ENCODE results near the gene RPP30.

RPP30 gene

DNA sequence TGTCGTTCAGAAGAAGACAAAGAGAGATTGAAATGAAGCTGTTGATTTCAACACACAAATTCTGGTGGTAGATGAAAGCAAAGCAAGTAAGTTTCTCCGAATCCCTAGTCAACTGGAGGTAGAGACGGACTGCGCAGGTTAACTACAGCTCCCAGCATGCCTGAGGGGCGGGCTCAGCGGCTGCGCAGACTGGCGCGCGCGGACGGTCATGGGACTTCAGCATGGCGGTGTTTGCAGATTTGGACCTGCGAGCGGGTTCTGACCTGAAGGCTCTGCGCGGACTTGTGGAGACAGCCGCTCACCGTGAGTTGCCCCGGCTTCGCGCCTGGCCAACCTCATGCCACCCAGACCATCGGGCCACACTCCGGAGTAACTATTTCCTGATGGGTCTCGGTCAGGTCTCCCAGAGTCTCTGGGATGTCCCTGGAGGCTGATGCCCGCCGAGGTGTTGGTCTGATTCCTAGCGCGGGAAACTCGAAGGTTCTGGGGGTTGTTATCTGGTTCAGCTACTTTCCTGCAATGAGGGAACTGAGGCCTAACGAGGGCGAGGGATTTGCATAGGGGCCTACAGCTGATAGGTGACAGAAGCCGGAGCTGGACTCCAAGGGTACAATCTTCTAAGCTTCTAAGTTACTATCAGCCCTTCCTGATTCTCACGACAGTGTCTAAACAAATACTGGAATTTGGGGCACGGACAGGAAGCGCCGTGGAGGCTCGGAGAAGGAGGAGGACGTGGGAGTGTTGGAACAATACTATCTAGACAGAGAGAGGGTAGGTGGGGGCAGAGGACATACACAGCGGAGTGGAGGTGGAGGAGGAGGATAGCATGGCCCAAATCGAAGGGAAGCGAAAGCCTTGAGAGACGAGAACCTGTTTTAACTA, at the start of gene RPP30:
TSS of gene RPP30 (plus strand) at position 209 of the 882 bp plus-strand sequence. CDS start at position 222, 13 bp downstream.
- peak; percentile 91 for DNase-seq

DNA sequence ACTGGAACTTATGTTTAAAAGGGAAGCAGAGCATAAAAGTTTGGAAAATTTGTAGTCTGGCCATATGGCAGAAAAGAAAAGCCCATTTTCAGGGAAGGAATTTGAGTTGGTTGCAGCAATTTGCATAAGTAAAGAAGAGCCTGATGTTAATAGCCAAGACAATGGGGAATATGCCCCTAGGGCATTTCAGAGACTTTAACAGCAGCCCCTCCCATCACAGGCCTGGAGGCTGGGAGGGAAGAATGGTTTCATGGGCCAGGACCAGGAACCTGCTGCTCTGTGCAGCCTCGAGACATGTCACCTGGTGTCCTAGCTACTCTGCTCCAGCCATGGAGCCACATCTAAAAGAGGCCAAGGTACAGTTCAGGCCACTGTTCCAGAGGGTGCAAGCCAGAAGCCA, 49.3 kb upstream of the RPP30 start:
- no peak for DNase-seq

DNA sequence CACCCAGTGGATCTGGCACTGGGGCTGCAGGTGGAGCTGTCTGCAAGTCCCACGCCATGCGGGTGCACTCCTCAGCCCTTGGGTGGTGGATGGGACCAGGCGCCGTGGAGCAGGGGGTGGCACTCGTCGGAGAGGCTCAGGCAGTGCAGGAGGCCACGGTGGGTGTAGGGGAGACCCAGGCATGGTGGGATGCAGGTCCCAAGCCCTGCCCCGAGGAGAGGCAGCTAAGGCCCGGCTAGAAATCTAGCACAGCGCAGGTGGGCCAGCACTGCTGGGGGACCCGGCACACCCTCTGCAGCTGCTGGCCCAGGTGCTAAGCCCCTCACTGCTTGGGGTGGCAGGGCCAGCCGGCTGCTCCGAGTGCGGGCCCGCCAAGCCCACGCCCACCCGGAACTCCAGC, 39.7 kb upstream of the RPP30 start:
- DNase-seq, result no peak

DNA sequence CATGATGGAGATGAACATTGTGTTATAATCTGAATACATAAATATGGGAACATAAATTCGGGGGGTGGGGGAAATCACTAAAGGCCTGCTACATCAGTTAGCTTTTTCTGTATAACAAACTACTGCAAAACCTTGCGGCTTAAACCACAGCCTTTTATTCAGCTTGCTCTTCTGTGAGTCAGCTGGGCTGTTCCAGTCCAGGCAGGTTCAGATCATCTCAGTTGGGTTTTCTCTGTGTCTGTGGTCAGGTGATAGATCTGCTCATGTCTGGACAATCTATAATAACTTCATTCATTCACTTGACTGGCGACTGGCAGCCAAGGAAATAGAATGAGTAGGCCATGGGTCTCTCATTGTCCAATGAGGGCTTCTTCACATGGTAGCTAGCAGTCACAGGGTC, 37.4 kb upstream of the RPP30 start:
- no peak for DNase-seq

DNA sequence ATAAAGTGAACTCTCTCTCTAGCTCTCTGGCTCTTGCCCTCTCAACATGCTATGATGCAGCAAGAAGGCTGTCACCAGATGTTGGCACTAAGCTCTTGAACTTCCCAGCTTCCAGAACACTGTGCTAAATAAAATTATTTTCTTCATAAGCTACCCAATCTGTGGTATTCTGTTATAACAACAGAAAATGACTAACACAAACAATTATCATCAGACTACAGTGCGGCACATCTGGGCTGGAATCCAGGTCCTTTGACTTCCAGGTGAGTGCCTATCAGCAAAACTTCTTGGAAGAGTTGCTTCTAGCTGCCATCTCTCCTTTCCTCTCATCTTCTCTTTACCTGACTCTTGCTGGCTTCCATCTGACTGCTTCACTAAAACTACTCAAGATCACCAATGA, 34.3 kb upstream of the RPP30 start:
- no peak for DNase-seq

DNA sequence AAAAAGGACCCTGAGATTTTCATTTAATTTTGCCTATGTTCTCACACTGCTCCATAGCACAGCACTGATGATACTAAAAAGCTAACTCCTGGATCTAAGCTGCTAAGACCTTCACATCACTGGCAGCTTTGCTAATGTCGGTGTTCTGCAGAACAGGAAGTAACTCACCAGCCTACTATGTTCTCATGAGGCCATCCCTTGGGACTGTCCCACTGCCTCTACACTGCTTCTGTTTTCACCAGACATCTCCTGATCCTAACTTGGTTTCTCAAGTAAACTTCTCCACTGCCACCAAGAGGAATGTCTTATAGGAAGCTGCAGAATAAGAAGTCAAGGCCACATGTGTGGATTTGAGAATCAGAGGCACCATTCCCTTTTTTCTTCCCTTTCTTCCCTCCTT, 29.0 kb upstream of the RPP30 start:
- no peak for DNase-seq

DNA sequence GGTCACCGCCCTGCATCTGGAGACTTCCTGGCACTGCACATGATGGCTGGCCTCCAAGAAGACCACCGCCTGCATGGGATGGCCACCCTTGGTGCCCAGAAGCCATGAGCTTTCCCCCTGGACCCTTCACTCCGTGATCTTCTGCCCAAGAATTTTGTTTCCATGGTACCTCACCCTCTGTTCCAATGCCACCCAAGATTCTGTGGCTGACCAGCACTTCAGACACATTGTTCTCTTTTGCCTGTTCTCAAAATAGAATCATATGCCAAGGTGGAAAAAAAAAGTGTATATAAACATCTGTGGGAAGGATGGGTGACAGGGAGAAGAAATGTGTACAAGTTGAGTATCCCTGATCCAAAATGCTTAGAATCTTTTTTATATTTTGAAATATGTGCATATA, 26.0 kb upstream of the RPP30 start:
- DNase-seq, result no peak

DNA sequence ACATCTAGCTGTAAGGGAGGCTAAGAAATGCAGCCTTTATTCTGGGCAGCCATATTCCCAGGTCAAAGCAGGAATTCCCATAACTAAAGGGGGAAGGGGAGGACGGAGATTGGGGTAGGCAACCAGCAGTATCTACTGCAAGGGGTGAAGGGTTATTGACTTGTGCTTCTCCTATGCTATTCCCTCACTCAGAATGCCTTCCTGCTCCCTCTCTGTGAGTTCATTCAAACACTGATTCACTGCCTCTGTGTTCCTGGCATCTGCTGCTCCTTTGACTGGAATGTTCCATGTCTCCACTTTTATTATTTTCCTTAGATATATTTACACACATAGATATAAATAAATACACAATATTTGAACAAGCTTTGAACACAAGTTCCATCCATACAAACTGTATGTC, 25.0 kb upstream of the RPP30 start:
- DNase-seq, result no peak

DNA sequence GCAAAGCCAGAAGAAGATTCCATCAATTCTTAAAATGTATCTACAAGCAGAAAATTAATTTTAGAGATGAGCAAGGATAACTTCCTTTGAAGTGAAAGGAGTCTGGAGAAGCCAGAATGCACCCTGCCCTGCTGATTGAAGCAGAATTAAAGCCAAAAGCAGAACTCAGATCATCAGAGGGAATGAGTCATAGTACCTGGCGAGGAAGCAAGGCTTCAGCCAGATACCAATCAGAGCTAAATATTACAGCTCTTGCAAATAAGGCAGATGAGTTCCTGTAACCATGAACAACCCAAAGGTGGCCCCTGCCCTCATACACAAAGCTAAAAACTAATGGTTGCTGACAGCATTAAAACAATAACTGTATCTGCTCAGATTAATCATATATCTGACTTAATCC, 24.3 kb upstream of the RPP30 start:
- no peak for DNase-seq

DNA sequence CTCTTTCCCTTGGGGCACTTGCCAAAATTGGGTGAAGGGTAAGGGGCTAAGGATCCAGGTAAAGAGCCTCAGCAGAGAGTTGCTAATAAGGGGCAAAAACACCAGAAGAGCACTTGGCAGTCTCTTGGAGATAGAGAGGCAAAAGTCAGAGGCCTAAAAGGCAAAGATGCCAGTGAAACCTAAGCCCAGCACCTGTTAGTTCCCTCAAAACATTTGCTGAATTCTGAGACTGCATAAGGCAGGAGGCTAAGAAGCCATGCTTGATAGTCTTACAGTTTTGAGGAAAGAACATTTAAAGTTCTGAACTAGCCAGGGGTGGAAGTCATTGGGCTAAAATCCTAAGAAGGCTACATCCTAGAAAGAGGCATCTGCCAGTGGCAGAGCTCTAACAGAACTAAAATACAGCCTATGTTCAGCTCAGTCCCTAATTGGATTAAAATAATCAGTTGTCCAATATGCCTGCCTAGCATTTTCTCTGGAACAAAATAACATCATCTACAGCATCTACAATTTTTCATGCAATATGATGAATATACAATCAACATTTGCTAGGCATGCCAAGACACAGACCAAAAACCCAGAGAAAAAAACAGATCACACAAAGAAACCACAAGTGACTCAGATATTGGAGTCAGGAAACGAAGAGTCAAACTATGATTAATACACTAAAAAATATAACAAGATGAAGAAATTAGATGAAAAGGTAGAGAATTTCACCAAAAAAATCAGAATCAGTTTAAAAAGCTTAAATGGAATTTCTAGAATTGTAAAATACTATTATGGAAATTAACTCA, 21.6 kb upstream of the RPP30 start:
- DNase-seq, result no peak

DNA sequence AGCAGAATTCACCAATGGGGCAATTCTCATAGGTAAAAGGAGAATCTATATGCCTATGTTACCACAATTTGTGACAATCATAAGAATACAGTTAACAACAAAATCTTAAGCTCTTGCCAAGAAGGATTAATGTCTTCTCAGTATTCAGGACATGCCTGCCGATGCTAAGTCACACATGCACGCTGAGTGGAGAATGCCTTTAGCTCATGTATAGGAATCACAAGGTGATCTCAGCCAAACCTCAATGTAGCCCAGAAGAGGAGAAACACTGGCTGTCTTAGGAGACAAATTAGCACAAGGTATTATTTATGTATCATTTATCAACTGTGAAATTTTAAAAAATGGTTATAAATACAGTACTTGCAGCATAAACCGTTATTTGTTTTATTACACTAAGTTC, 16.6 kb upstream of the RPP30 start:
- DNase-seq, result no peak

DNA sequence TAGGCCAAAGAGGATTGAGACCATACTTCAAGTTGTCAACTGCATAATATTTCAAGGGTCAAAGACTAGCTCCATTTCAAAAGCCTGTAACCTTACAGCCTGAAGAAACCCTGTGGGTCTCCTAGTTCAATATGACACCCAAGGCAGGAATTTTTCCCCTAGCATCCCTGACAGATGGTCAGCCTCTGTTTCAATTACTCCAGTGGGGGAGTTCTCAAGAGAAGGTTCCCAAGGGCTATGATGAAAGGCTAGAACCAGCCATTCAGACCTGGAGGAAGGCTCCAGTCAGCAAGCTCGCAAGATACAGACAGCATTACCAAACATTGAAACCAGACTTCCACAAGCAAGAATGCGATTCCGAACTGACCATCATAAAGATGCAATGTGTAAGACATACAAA, 15.5 kb upstream of the RPP30 start:
- DNase-seq, result no peak

DNA sequence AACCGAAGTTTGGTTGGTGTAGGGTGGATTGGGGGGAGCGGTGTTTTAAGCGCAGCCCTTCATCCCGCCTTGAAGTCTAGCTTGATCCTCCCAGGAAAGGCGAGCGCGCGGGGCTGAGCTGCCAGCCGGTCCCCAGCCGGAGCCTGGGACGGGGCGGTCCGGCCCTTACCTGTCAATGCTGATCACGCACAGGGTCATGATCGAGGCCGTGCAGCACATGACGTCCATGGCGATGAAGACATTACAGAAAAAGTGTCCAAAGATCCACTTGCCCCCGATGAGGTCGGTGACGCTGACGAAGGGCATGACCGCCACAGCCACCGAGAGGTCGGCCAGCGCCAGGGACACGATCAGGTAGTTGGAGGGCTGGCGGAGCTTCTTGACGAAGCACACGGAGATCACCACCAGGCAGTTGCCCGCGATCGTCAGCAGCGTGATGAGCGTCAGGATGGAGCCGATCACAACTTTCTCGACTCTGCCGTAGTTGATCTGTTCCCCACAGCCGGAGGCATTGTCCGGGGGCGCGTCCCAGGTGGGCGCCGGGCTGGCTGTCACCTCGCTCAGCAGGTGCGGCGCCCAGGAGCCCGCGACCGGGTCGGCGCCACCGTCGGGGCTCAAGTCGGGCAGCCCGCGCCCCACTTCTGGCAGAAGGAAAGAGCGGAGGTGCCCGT, 14.7 kb upstream of the RPP30 start:
- DNase-seq, result no peak

DNA sequence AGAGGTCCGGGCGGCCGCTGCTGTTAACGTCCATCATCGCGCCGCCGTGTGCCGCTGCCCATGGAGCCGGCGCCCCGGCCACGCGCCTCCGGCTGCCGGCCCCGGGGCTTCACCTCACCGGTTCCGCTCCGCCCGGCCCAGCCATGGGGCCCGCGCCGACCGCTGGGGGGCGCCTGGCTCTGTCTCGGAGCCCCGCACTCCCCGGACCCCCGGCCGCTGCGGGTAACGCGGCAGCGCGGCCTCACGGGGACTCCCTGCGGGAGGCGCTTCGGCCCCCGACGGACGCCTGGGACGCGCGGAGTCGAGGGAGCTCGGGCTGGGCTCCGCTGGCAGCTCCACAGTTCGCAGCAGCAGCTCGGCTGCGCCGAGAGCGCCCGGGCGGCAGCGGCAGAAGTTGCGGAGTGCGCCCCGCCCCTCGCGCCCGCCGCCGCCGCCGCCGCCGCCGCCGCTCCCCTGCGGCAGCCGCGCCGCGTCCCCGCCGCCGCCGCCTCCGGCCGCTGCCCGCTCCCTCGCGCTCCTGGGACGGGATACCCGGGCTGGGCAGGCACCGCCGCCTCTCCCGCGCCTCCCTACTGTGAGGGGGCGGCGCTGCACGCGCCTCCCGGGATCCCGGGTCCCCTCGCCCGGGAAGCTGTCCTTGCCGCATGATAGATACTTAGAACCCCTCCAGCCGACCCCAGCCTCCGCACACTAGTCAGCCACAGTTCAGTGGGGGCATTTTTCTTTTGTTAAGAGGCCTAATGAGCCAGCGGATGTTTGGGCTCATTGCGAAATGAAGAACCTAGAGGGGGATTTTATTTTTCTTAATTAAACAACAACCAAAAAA, 13.9 kb upstream of the RPP30 start, which contains the start of gene HTR7:
TSS of gene HTR7 (minus strand) at position 405 of the 826 bp plus-strand sequence. CDS start at position 37, 368 bp downstream.
- DNase-seq, result peak; percentile 62

DNA sequence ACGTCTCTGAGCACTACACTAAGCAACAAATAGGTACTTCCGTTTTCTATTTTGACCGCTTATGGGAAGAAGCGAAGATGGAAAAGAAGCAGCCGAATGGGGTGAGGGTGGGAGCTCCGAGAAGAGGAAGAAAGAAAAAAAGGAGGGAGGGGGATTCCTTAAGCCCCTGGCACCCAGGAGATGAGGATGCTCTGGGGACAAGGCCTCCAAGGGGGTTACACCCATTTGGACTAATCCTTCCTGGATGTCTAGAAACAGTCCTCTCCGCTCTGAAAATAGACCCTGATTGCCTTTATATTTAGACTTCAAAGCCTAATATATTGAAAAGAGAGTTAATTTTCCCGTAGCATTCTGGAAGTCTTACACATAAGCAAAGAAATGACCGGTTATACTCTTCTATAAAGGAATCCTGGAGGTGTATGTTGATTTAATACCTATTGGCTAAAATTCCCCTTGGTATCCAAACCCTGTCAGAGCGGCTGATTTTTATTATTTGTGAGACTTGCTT, 13.3 kb upstream of the RPP30 start:
- DNase-seq, result no peak

DNA sequence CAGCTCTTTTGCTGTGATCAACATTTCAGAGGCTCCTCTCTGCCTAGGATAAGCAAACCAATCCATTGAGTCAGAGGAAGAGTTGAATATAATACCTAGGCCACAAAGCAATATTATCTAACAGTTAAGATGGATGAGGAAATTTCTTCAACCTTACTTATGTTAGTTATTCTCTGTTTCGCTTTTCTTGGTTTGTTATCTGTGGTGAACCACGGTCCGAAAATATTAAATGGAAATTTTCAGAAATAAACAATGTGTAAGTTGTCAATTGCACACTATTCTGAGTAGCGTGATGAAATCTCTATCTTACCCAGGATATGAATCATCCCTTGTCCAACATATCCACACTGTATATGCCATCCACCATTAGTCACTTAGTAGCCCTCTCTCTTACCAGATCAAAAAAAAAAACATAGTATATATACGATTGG, 12.4 kb upstream of the RPP30 start:
- no peak for DNase-seq

DNA sequence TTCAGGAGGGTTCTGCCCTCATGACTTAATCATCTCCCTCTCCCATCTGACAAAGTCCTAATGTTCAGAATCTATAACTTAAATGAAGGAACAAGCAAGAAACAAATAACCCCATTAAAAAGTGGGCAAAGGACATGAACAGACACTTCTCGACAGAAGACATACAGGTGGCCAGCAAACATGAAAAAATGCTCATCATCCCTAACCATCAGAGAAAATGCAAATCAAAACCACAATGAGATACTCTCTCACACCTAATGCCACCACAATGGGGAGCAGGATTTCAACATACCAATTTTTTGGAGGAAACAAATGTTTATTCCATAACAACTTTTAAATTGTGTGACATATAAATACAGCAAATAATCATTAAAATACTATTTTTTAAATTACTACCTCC, 11.0 kb upstream of the RPP30 start:
- no peak for DNase-seq

DNA sequence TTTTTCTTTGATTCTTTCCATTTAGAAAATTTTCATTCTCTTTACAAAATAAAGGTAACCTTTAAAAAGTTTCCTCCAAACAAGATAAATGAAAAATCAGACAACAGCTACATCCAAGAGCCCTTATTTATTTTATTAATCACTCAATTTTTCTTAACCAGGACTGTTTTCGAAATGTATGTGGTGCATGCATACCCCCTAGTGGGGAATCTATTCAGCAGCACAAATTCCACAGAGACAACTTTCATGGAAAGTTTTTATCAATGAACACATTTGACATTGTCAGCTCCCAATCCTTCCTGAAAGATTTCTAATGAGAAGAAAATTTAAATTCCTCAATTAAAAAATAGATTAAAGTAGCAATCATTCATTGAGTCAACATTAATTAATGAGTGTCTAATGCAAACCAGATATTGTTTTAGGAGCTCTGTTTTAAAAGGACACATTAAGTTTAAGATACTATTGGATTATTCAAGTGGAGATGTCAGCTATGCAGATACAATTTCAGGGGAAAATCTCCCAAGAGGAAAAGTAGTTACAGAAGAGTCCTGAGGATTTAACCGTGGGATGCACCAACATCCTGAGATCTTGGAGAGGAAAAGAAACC, 8.8 kb upstream of the RPP30 start:
- DNase-seq, result no peak

DNA sequence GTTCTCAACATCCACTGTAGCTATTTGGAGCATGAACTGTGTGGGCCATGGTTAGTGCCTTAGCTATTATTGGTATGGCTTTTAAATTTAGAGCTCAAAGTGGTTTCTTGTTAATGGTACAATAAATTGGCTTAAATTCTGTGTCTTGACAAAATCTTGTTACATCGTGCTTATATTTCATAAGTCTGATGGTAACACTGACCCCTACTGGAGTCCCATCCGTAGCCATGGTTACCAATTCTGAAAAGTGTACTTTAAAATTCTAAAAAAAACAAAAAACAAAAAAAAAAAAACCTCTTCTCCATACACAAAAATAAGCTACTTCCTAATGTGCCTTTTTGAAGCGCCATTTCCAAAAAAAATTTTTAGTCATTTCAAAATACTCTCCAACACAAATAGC, 6.4 kb upstream of the RPP30 start:
- DNase-seq, result no peak

DNA sequence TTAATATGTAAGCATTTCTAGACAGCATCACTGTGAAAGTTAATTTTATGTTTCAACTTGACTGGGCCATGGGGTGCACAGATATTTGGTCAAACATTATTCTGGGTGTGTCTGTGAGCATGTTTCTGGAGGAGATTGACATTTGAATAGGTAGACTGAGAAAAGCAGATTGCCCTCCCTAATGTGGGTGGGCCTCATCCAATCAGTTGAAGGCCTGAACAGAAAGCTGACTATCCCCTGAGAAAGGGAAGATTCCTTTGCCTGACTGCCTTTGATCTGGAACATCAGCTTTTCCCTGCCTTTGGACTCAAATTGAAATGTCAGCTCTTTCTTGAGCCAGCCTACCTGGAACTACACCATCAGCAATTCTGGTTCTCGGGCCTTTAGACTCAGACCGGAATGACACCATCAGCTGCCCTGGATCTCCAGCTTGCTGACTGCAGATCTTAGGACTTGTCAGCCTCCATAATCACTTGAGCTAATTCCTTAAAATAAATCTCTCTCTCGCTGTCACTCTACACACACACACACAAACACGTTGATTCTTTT, 5.7 kb upstream of the RPP30 start:
- no peak for DNase-seq

DNA sequence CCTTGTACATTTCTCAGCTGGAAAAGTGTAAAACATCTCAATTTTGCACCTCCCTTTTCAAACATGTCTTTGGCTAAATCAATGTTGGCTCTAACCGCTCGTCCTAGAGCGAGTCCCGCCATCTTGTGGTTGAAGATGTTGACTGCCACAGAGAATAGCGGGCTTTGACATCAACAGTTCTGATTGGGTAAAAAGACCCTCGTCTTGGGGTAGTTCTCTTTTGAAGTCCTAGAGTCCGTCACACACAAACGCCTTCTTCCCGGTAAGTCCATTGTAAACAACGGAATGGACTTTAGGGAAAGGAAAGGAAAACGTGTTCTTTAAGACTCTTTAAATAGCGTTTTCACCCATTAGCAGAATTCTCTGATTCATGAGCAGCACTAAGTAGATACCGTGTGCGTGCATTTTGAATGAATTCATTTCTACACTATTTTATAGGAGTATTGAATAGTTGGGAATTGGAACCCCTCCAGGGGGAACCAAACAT, 452 bp upstream of the RPP30 start:
- DNase-seq, result peak; percentile 64

All from femur (tissue), 1 donor.